GM21390 (cell line): ENCODE measurements around the gene CPA5.

Experiments used
- ATAC-seq: cut with Tn5 transposase; IDR thresholded peaks from one replicate; pipeline ENCODE4 v1.9.1; 2021; ENCODE audit not compliant: unreplicated experiment

CPA5 gene

DNA sequence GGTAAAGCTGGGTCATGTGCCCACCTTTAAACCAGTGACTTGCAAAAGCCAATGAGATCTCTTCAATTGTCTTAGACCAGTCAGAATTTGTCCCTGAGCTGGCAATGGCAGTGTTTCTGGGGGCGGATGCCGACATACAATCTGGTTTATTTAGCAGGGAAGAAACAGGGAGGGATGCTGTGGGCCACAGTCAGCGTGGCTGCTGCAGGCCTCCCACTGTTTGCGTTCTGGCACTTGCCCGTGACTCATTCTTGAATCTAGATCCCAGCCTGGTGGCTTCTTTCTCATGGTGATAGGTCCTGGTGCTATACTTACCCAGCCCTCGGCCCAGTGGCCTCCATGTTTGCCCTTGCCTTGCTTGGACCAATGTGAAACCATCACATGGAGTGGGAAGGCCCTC, 32.6 kb downstream of the CPA5 start:
- no peak for ATAC-seq

- ATAC-seq: no peak
Measured at GRCh38 chr7:130379019-130379418, 34.4 kb downstream of the CPA5 start.

- ATAC-seq: no peak
Measured at GRCh38 chr7:130379532-130379920, 34.9 kb downstream of the CPA5 start.

DNA sequence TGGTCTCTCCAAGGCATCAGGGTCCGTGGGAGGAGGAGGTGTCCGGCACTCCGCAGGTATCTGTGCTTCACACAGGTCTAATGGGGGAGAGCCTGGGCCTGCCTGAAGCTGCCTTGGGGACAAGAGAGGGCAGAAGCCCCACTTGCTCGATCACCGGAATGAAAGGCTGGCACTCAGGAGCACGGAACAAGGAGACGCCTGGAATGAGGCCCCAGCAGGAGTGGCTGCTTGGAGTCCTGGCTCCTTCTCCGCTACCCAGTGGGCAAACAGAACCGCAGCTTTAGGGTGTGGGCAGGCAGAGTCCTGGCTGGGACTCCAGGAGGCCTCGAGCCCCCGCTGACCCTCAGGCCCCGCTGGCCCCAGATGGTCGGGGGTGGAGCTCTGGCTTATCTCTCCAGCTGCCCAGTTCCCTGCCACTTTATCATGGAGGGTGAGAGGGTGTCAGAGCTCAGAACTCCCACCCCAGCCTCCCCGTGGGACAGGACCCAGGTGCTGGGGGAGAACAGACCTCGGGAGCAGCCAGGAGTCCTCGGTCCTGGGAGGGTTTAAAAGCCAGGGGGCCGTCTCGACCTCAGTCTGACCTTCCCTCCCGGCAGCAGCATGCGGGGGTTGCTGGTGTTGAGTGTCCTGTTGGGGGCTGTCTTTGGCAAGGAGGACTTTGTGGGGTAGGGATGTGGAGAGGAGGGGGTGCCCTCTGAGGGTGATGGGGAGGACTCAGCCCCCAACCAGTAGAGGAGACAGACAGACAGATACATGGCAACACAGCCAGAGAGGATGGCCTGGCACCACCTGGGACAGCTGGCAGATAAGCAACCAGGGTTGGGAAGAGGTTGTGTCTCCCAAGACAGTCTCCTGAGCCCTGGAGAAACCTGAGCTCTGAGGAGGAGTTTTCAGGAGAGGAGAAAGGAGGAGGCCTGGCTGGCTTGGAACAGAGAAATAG, 35.6 kb downstream of the CPA5 start, which contains the start of gene CPA1:
Gene CPA1, plus strand, starts transcription at position 574 of the 940 bp plus-strand sequence. Its CDS starts 27 bp downstream, at position 601.
- ATAC-seq: no peak

DNA sequence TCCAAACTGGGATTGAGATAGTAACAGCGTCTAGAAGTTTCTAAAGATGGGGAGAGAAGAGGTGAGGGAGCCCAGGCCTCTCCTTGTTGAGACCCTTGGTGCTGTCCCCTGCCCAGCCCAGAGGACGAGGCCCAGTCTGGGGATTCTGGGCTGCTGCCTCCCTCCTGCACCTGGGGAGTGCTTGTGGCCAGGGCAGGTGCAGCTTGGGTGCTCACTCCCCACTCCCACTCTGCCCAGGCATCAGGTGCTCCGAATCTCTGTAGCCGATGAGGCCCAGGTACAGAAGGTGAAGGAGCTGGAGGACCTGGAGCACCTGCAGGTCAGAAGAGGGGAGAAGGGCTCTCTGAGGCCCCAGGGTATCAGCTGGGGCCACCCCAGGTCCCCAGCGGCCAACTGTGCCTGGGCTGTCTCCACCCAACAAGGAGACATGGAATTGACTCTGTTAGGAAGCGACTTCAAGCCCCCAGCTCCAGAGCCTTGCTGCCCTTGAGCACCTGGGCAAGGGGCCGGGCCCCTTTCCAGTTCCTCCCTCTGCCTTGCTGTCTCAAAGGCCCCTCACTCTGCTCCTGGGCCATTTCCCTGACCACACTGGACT, 36.3 kb downstream of the CPA5 start:
- no peak for ATAC-seq

DNA sequence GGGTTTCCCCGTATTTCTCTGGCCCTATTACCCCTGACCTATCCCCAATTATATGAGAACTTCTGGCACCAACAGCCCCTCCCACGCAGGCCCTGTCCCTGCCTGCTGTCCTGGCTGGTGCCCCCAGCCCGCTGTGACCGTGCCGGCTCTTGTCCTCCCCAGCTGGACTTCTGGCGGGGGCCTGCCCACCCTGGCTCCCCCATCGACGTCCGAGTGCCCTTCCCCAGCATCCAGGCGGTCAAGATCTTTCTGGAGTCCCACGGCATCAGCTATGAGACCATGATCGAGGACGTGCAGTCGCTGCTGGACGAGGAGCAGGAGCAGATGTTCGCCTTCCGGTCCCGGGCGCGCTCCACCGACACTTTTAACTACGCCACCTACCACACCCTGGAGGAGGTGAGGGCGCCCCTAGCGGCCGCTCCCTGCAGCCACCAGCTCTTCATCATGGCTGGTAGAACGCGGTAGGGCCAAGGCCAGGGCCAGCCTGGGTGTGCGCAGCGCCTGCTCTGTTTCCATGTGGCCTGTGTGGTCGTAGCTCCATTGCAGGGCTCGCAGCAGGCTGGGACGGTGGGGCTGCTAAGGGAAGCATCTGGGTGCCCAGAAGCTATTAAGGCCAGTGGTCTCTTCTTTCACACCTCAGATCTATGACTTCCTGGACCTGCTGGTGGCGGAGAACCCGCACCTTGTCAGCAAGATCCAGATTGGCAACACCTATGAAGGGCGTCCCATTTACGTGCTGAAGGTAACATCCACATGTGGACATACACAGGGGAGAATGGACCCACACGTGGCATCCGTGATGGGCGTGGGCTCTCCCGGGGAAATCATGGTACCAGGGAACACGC, 37.1 kb downstream of the CPA5 start:
- ATAC-seq: no peak

DNA sequence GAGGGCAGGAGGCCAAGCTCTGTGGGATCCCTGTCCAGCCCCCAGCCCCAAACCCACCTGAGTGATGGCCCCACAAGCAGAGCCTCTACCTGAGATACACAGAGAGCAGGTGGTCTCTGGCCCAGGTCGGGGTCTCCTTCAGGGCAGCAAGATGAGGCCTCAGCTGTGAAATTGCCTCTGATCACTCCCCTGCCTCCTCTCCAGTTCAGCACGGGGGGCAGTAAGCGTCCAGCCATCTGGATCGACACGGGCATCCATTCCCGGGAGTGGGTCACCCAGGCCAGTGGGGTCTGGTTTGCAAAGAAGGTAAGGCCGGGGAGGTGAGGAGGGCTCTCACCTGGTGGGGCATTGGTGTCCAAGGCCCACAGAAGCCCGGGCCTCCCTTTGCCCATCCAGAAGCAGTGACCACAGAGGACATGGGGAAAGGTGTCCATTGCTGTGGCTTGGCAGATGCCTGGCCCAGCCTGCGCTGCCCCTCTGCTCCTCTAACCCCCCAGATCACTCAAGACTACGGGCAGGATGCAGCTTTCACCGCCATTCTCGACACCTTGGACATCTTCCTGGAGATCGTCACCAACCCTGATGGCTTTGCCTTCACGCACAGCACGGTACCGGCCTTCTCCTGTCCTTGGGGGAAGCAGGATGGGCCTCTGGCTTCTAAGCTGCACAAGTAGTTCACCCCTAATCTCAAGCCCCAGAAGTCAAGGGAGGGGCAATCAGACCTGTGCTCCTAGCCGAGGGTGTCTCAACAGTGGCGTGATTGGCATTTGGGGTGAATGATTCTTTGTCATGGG, 38.8 kb downstream of the CPA5 start:
- ATAC-seq: no peak

DNA sequence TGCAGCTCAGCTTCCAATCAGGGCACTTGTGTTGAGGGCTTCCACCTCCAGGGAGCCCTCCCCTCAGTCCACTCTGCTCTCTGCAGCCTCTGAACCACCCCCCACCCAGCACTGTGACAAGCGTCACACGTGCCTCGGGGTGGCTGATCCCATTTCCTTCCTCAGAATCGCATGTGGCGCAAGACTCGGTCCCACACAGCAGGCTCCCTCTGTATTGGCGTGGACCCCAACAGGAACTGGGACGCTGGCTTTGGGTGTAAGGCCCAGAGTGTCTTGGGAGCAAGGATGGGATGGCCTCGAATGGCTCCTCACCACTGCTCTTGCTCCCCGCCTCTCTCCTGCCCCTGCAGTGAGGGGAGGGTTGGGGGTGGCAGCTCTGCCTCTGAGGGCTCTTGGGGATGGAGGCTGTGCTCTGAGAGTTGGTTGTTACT, 39.8 kb downstream of the CPA5 start:
- ATAC-seq: no peak

DNA sequence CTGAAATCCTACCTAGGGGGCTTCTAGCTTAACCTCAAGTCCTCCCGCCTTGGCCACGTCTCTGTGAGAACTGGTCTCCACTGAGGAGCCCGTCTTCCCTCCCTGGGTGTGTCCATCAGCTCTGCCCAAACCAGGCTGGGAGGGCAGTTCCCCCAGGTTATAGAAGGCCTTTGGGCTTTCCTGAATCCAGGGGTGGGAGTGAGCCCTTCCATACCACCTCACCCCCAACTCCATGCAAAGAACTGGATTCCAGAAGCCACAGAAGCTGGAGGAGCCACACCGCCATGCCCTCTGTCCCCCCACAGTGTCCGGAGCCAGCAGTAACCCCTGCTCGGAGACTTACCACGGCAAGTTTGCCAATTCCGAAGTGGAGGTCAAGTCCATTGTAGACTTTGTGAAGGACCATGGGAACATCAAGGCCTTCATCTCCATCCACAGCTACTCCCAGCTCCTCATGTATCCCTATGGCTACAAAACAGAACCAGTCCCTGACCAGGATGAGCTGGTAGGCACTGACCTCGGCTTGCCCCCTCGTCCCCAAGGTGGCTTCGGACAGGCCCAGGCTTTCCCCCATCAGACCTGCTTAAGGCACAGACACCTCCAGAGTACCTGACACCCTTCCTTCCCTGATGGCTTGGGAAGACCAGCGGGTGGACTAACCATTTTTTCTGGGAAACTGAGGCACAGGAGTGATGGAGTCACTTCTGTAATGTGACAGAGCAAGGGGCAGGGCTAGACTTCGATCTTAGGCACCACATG, 40.4 kb downstream of the CPA5 start:
- no peak for ATAC-seq

- no peak for ATAC-seq
Measured at GRCh38 chr7:130385600-130386066, 41.0 kb downstream of the CPA5 start.

GRCh38 chr7:130386876-130387275, 42.3 kb downstream of the CPA5 start:
- no peak for ATAC-seq

GRCh38 chr7:130387306-130387627, 42.7 kb downstream of the CPA5 start:
- ATAC-seq: no peak

DNA sequence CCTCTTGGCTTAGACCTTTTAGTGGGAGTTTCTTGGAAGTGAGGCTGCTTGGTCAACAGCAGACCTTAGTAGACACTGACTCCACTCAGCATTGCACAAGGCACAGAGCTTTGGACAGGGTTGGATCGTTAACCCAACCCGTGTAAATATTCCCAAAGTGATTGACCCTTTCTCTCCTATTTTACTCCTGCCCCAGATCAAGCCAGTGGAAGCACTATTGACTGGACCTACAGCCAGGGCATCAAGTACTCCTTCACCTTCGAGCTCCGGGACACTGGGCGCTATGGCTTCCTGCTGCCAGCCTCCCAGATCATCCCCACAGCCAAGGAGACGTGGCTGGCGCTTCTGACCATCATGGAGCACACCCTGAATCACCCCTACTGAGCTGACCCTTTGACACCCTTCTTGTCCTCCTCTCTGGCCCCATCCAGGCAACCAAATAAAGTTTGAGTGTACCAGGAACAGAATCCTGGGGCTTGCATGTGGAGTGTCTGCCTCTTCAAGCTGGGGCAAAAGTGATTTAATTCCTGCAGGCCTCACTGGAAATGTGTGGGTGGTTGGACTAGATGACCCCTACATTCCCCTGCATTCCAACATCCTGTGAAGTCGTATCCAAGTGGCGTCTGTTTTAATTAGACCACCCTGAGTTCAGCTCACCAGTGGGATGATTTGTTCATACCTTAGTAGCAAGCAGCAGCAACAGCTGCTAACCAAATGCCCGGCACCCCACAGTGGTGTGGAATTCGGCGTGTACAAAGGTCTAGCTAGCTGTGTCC, 43.2 kb downstream of the CPA5 start:
- ATAC-seq: no peak

DNA sequence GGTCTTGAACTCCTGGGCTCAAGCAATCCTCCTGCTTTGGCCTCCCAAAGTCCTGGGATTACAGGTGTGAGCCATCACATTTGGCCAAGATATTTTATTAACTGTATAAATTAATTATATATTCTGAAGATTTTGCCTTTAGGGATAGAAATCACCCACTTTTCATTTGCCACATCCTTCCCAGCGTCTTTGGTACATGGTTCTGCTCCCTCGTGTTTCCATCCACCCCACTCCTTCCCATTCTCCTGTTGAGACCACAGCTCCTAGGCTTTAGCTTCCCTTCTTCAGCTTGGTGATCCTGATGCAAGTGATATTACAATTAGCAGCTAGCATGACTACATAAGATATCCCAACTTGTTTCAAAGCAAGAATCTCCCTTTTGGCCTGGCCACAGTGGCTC, 44.1 kb downstream of the CPA5 start:
- ATAC-seq: no peak

GRCh38 chr7:130390486-130390885, 45.9 kb downstream of the CPA5 start:
- no peak for ATAC-seq

- ATAC-seq: no peak
Measured at GRCh38 chr7:130393101-130393561, 48.5 kb downstream of the CPA5 start.

GRCh38 chr7:130393841-130394411, 49.3 kb downstream of the CPA5 start:
- no peak for ATAC-seq

- no peak for ATAC-seq
Measured at GRCh38 chr7:130394421-130395195, 50.0 kb downstream of the CPA5 start.
